Ovary (tissue), 9 donors: Measurements from ENCODE around the gene CRTC1. TPM values are rescaled to one million over a fixed set of nuclear protein-coding genes. Genes with fewer than 3 reads are reported as not detected.

Source experiments
- DNase-seq, 5 donors: peaks; one replicate each; pipeline ENCODE4 v3.0.0-alpha.2; 2019 to 2020
- H3K27ac ChIP-seq, 2 donors: fragments of 200-600 bp; one replicate each; pipeline versions ENCODE4 v1.5.1 to v1.8.0; 2019 to 2022
- H3K27me3 ChIP-seq: fragments of 200-600 bp; one replicate; pipeline ENCODE4 v1.8.0; 2022
- H3K36me3 ChIP-seq: fragments of 200-600 bp; sonication (generic); one replicate; pipeline ENCODE4 v1.5.1; 2019
- H3K4me1 ChIP-seq: one replicate; pipeline ENCODE4 v1.8.1; 2013; ENCODE audit warnings: mild to moderate bottlenecking, moderate library complexity; ENCODE audit not compliant: insufficient read depth
- H3K4me3 ChIP-seq: fragments of 200-600 bp; sonication (generic); one replicate; pipeline ENCODE4 v1.5.1; 2017
- H3K9me3 ChIP-seq, 2 donors: fragments of 200-600 bp in 1 of 2; sonication (generic) in 1 of 2; one replicate each; pipeline versions ENCODE4 v1.5.1 to v1.8.1; 2013 to 2019; ENCODE audit warnings: mild to moderate bottlenecking in 1 of 2, moderate library complexity in 1 of 2
- CTCF ChIP-seq, 3 donors: fragments of 450-650 bp in 2 of 3; fragments of 200-600 bp in 1 of 3; IDR thresholded peaks; one replicate each; pipeline versions ENCODE4 v1.5.1 to v1.8.0; 2016 to 2022; ENCODE audit warnings: antibody characterized with exemption in 3 of 3, mild to moderate bottlenecking in 1 of 3
- EP300 ChIP-seq: sonication (generic); formaldehyde crosslinking; IDR thresholded peaks from one replicate; pipeline ENCODE4 v1.6.1; 2017; ENCODE audit warnings: antibody characterized with exemption
- POLR2A ChIP-seq: fragments of 450-650 bp; IDR thresholded peaks from one replicate; pipeline ENCODE4 v1.6.1; 2017; ENCODE audit warnings: antibody characterized with exemption, mild to moderate bottlenecking, moderate library complexity
- WGBS, 3 donors: extraction: QIAGEN DNeasy Blood & Tissue Kit in 1 of 3; methylation state at CpG; one replicate each; pipeline versions ENCODE4 v1.1.5 to v1.1.7; 2013 to 2017; 5-methylcytosine and 5-hydroxymethylcytosine counted together
- intact Hi-C, 4 donors: fragments of 100-400 bp; cut with DNase I; formaldehyde crosslinking; loops; one replicate each; pipeline versions ENCODE4 v1.11.0 to v1.15.1; 2022 to 2023
- polyA plus RNA-seq, 2 donors: library from polyadenylated mRNA; stranded (reverse); fragments of 200-250 nt in 1 of 2; fragments of 350-450 nt in 1 of 2; fragmentation: Illumina TruSeq in 1 of 2; extraction: RNeasy Lipid Tissue Mini Kit (QIAGEN cat#74804) in 1 of 2; gene quantifications; one replicate each; pipeline ENCODE4 v1.2.3, GENCODE V29; 2013 to 2014
- total RNA-seq, 7 donors: library from RNA; depleted of rRNA in 2 of 7; stranded (reverse); fragments of >200 nt in 2 of 7; fragmentation: NEBNext Ultra II Directional in 3 of 7; extraction: Animal tissue kit (Norgen Biotek cat#: 25700) in 3 of 7; gene quantifications; one replicate each; pipeline versions ENCODE4 v1.1.0 to v1.2.4, GENCODE V29; 2016 to 2023
- donor health status: DM: no; HTN: no; CAD: no; lungs with moderate emphysema.
- donor health status: DM: no; HTN: no; CAD: no.
- donor health status: Bipolar disorder and iron deficiency.
- donor health status: DM: yes; HTN: yes; CAD: no.
- donor health status: DM: no; HTN: no; CAD: no.
- donor health status: DM: yes; HTN: yes; CAD: no.

Gene CRTC1
- total and polyA plus RNA-seq, 9 donors = 2.3 to 19.5 (median 12.9) TPM

GRCh38 chr19:18768046-18768771, 84.7 kb downstream of the CRTC1 start:
- no peaks in the 10 kb centered on the region for H3K4me1 ChIP-seq
- TF ChIP-seq EP300 (no peak), CTCF (IDR thresholded peaks at IDR 0.05) (no peak), POLR2A (no peak)
- no peak overlapping the region for H3K27ac ChIP-seq
- H3K27me3 ChIP-seq = no peaks in the 10 kb centered on the region
- WGBS, 3 donors = 77 to 80% (median 80%) methylated on average over 22 to 30 of the region's 30 CpGs
- no peaks in the 10 kb centered on the region for H3K9me3 ChIP-seq
- no peak overlapping the region for H3K4me3 ChIP-seq
- no peak for DNase-seq
- intact Hi-C loops = no loop called here
- H3K36me3 ChIP-seq = no peaks in the 10 kb centered on the region

GRCh38 chr19:18768997-18769891, 85.8 kb downstream of the CRTC1 start:
- TF ChIP-seq CTCF (IDR thresholded peaks at IDR 0.05) (no peak), EP300 (no peak), POLR2A (no peak)
- no peak overlapping the region for H3K27ac ChIP-seq
- H3K4me1 ChIP-seq = no peaks in the 10 kb centered on the region
- 87 to 89% (median 89%) methylated on average over 24 of the region's 24 CpGs for WGBS, 3 donors
- H3K27me3 ChIP-seq = no peaks in the 10 kb centered on the region
- no peaks in the 10 kb centered on the region for H3K9me3 ChIP-seq
- no peak for DNase-seq
- H3K36me3 ChIP-seq = no peaks in the 10 kb centered on the region
- no peak overlapping the region for H3K4me3 ChIP-seq
- intact Hi-C loops = no loop called here

- no peaks in the 10 kb centered on the region for H3K36me3 ChIP-seq
- intact Hi-C loops = no loop called here
- H3K9me3 ChIP-seq = no peaks in the 10 kb centered on the region
- H3K27me3 ChIP-seq = no peaks in the 10 kb centered on the region
- no peak overlapping the region for H3K27ac ChIP-seq
- WGBS, 3 donors = 94 to 96% (median 95%) methylated on average over 14 to 15 of the region's 15 CpGs
- no peaks in the 10 kb centered on the region for H3K4me1 ChIP-seq
- TF ChIP-seq POLR2A (no peak), EP300 (no peak), CTCF (IDR thresholded peaks at IDR 0.05) (no peak)
- H3K4me3 ChIP-seq = no peak overlapping the region
- no peak for DNase-seq
Measured at GRCh38 chr19:18769989-18770528, 86.6 kb downstream of the CRTC1 start.

- Histone ChIP-seq H3K9me3 (no peaks in the 10 kb centered on the region), H3K27ac (no peak overlapping the region), H3K4me3 (no peak overlapping the region), H3K36me3 (no peaks in the 10 kb centered on the region), H3K4me1 (no peaks in the 10 kb centered on the region), H3K27me3 (no peaks in the 10 kb centered on the region)
- DNase-seq = no peak
- intact Hi-C loops = no loop called here
- 76 to 79% (median 76%) methylated on average over 13 of the region's 13 CpGs for WGBS, 3 donors
- TF ChIP-seq POLR2A (no peak), CTCF (IDR thresholded peaks at IDR 0.05) (no peak), EP300 (no peak)
Measured at GRCh38 chr19:18770663-18771327, 87.3 kb downstream of the CRTC1 start.
